OCI-LY3 (cell line): ENCODE measurements around the gene HES6.

ENCODE experiments used
- EZH2phosphoT487 ChIP-seq: fragments of 200-600 bp; shearing (Covaris generic); IDR thresholded peaks from 2 replicates; pipeline ENCODE4 v1.6.1; 2018; ENCODE audit warnings: antibody characterized with exemption, mixed run types, low read depth
- TF ChIP-seq, protein P1 (sequence below): fragments of 200-600, 300-600 bp; sonication (generic); IDR thresholded peaks from 2 replicates; pipeline ENCODE4 v1.5.1; 2014; ENCODE audit warnings: antibody characterized with exemption, low read length, low read depth

DNA sequence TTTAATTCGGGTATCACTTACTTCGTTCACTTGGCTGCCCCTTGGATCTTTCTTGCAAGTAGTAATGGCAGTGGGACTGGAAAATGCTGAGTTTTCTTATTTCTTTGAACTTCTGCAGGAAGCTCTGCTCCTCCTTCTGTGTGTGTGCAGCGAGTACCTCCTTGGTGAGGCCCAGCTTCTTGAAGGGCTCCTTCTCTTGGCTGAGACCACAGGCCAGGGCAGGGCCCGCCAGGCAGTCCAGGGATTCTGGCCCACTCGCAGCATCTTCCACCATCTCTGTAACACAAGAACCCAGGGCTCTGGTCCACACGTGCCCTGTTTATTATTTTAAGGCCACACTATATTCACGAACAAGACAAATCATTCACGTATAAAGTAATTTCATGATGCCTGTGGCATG lies 15.8 kb upstream of the HES6 start:
- TF ChIP-seq, protein P1, sequence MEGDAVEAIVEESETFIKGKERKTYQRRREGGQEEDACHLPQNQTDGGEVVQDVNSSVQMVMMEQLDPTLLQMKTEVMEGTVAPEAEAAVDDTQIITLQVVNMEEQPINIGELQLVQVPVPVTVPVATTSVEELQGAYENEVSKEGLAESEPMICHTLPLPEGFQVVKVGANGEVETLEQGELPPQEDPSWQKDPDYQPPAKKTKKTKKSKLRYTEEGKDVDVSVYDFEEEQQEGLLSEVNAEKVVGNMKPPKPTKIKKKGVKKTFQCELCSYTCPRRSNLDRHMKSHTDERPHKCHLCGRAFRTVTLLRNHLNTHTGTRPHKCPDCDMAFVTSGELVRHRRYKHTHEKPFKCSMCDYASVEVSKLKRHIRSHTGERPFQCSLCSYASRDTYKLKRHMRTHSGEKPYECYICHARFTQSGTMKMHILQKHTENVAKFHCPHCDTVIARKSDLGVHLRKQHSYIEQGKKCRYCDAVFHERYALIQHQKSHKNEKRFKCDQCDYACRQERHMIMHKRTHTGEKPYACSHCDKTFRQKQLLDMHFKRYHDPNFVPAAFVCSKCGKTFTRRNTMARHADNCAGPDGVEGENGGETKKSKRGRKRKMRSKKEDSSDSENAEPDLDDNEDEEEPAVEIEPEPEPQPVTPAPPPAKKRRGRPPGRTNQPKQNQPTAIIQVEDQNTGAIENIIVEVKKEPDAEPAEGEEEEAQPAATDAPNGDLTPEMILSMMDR: no peak
- TF ChIP-seq EZH2phosphoT487: no peak
